Measurements from ENCODE around the gene PUS1. TPM values are rescaled to one million over a fixed set of nuclear protein-coding genes. Genes with fewer than 3 reads are reported as not detected.

The PUS1 gene
- total RNA-seq, 1 experiment from 2014 or later = 77.3 TPM

GRCh38 chr12:131912518-131913274, 16.4 kb upstream of the PUS1 start:
- Histone ChIP-seq H3K9ac (ENCODE audit: low read length) (peak overlapping the region; percentile 32; the same call in 1 of the 2 replicates), H3K4me2 (ENCODE audit: low read length) (peak overlapping the region; percentile 60), H3K4me3 (replicated peaks in 1 of 2; ENCODE audit: low read depth in 1 of 2, low read length in 2 of 2) (0 out of 4 replicates have a peak overlapping the region, but pooled peaks of 1 of the 2 experiments have one; percentile 20), H3K27me3 (ENCODE audit: insufficient read depth, low read length) (no peaks in the 10 kb centered on the region), H4K20me1 (ENCODE audit: insufficient read depth) (no peaks in the 10 kb centered on the region), H3K9me3 (ENCODE audit: control insufficient read depth in 1 of 2, insufficient read depth in 1 of 2, low read depth in 1 of 2, low read length in 2 of 2) (no peaks in the 10 kb centered on the region), H3K4me1 (ENCODE audit: control insufficient read depth in 1 of 2, insufficient read depth in 2 of 2, low read length in 2 of 2) (peaks cover 12 to 14% of the 10 kb centered on the region in 2 experiments), H3K27ac (ENCODE audit: low read depth, low read length) (peak overlapping the region; percentile 51; the same call in 1 of the 2 replicates), H3K9me2 (ENCODE audit: insufficient read depth) (no peaks in the 10 kb centered on the region), H3K79me2 (ENCODE audit: insufficient read depth, low read length) (no peaks in the 10 kb centered on the region), H3K36me3 (ENCODE audit: control insufficient read depth in 1 of 2, insufficient read depth in 2 of 2, low read length in 2 of 2) (peaks cover 0 to 10% of the 10 kb centered on the region in 2 experiments; a peak in 2 of 4 replicates), H2AFZ (ENCODE audit: low read depth, low read length, poor library complexity, severe bottlenecking) (no peak overlapping the region)
- no TSS peak for BruUV-seq (replicated peaks)
- ChIA-PET POLR2A (no interaction called here), CTCF (interaction anchor here (1.5 kb wide), 1 partner anchor 15 kb away, joined by 3 read pairs; no protein-coding TSS in a partner anchor), RAD21 (ENCODE audit: low non-redundant PET in 1 of 2, low total read pairs in 2 of 2, uncharacterized antibody in 2 of 2, unreplicated experiment in 2 of 2) (no interaction called here)
- ATAC-seq = peak; percentile 84
- TF ChIP-seq YY1 (IDR thresholded peaks at IDR 0.05; ENCODE audit: extremely low read depth, insufficient replicate concordance, low read depth, low read length) = peak; percentile 75
- no peak for TF ChIP-seq ZBTB33 (IDR thresholded peaks at IDR 0.05; ENCODE audit: extremely low read depth, insufficient replicate concordance, low read length)
- no peak; the same call in 1 of the 2 replicates for TF ChIP-seq JUND (IDR thresholded peaks at IDR 0.05)
- no peak for TF ChIP-seq SP1 (IDR thresholded peaks at IDR 0.05; ENCODE audit: low read depth)
- peak; percentile 99 for TF ChIP-seq EGR1 (IDR thresholded peaks at IDR 0.05; ENCODE audit: low read depth)
- TF ChIP-seq, protein P1, sequence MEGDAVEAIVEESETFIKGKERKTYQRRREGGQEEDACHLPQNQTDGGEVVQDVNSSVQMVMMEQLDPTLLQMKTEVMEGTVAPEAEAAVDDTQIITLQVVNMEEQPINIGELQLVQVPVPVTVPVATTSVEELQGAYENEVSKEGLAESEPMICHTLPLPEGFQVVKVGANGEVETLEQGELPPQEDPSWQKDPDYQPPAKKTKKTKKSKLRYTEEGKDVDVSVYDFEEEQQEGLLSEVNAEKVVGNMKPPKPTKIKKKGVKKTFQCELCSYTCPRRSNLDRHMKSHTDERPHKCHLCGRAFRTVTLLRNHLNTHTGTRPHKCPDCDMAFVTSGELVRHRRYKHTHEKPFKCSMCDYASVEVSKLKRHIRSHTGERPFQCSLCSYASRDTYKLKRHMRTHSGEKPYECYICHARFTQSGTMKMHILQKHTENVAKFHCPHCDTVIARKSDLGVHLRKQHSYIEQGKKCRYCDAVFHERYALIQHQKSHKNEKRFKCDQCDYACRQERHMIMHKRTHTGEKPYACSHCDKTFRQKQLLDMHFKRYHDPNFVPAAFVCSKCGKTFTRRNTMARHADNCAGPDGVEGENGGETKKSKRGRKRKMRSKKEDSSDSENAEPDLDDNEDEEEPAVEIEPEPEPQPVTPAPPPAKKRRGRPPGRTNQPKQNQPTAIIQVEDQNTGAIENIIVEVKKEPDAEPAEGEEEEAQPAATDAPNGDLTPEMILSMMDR (IDR thresholded peaks at IDR 0.05 in 2 of 3, conservative IDR thresholded peaks at IDR 0.05 in 1 of 3; ENCODE audit: borderline replicate concordance in 1 of 3, insufficient read depth in 1 of 3, low read depth in 2 of 3, low read length in 2 of 3) = peak in 1 of 3 experiments; percentile 23; a peak in 1 of 6 replicates
- TF ChIP-seq, protein P2, sequence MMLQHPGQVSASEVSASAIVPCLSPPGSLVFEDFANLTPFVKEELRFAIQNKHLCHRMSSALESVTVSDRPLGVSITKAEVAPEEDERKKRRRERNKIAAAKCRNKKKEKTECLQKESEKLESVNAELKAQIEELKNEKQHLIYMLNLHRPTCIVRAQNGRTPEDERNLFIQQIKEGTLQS (IDR thresholded peaks at IDR 0.05) = no peak
- TF ChIP-seq ZNF274 (IDR thresholded peaks at IDR 0.05; ENCODE audit: low read depth, low read length) = no peak
- TF ChIP-seq SRF (IDR thresholded peaks at IDR 0.05; ENCODE audit: low read depth) = no peak
- peak; percentile 57 for DNase-seq (ENCODE audit: low read depth, low spot score)
- intact Hi-C loops (cut with micrococcal nuclease) = no loop called here

Measured in HCT116 (cell line).